Urinary bladder (tissue), 4 donors: ENCODE measurements around the gene CAPNS1. TPM values are rescaled to one million over a fixed set of nuclear protein-coding genes. Genes with fewer than 3 reads are reported as not detected.
"Not testable (repeated sequence)": the region's sequence is repeated elsewhere in the genome, so short reads cannot be mapped to it uniquely, and the experiment has no call there.

Experiments used
- DNase-seq: peaks from one replicate; pipeline ENCODE4 v3.0.0-alpha.2; 2015; ENCODE audit errors: extremely low spot score
- H3K27ac ChIP-seq: one replicate; pipeline ENCODE4 v1.5.1; 2013; ENCODE audit warnings: low read depth, mild to moderate bottlenecking, moderate library complexity
- H3K36me3 ChIP-seq: one replicate; pipeline ENCODE4 v1.6.1; 2013; ENCODE audit warnings: mild to moderate bottlenecking, moderate library complexity; ENCODE audit not compliant: insufficient read depth
- H3K4me1 ChIP-seq: one replicate; pipeline ENCODE4 v1.6.1; 2013; ENCODE audit warnings: mild to moderate bottlenecking, moderate library complexity; ENCODE audit not compliant: insufficient read depth
- H3K4me3 ChIP-seq: one replicate; pipeline ENCODE4 v1.5.1; 2013; ENCODE audit warnings: low read depth, low read length
- WGBS: extraction: QIAGEN DNeasy Blood & Tissue Kit; methylation state at CpG from one replicate; pipeline ENCODE4 v1.1.7; 2013; 5-methylcytosine and 5-hydroxymethylcytosine counted together
- polyA plus RNA-seq: library from polyadenylated mRNA; stranded (reverse); fragments of 200-250 nt; gene quantifications from one replicate; pipeline ENCODE4 v1.2.3, GENCODE V29; 2013
- total RNA-seq: library from RNA; depleted of rRNA; stranded (reverse); fragments of >200 nt; gene quantifications from one replicate; pipeline ENCODE4 v1.2.3, GENCODE V29; 2014
- donor health status: healthy with polysubstance abuse.
- donor health status: healthy.

The CAPNS1 gene
- total and polyA plus RNA-seq, 2 donors: 132 to 665 TPM

DNA sequence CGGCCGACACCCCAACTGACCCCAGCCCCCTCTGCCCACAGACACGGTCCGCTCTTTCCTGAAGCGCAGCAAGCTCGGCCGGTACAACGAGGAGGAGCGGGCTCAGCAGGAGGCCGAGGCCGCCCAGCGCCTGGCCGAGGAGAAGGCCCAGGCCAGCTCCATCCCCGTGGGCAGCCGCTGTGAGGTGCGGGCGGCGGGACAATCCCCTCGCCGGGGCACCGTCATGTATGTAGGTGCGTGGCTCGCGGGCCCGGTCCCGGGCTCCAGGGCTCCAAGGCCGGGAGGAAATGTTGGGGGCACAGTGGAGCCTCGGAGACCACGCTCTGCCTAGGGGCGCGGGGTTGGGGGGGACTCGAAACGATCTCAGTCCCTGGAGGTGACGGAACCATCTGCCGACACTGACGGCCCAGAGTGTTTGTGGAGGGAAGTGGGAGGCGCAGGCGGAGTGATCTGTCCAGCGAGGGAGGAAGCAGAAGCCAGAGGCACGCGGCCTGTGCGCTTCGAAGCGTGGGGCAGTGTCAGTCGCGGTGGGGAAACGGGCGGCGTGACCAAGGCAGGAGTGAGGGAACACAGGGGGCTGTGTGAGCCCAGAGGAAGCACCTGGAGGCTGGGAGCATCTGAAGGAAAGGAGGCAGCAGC is 18.3 kb upstream of the CAPNS1 start:
- 88% methylated on average over 49 of the region's 49 CpGs for WGBS
- H3K4me3 ChIP-seq: no peak overlapping the region
- peaks cover 5% of the 10 kb centered on the region for H3K36me3 ChIP-seq
- no peak for DNase-seq
- no peaks in the 10 kb centered on the region for H3K4me1 ChIP-seq
- H3K27ac ChIP-seq: no peak overlapping the region

DNA sequence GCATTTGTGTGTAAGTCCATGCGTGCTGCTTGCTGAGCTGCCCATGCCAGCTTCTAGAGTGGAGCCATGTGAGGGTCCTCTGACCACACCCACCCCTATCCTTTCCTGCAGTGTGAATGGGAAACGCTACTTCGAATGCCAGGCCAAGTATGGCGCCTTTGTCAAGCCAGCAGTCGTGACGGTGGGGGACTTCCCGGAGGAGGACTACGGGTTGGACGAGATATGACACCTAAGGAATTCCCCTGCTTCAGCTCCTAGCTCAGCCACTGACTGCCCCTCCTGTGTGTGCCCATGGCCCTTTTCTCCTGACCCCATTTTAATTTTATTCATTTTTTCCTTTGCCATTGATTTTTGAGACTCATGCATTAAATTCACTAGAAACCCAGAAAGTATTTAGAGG is 14.3 kb upstream of the CAPNS1 start:
- H3K36me3 ChIP-seq: peaks cover 3% of the 10 kb centered on the region
- H3K4me3 ChIP-seq: no peak overlapping the region
- H3K4me1 ChIP-seq: no peaks in the 10 kb centered on the region
- WGBS: 81% methylated on average over 9 of the region's 9 CpGs
- DNase-seq: no peak
- H3K27ac ChIP-seq: no peak overlapping the region

DNA sequence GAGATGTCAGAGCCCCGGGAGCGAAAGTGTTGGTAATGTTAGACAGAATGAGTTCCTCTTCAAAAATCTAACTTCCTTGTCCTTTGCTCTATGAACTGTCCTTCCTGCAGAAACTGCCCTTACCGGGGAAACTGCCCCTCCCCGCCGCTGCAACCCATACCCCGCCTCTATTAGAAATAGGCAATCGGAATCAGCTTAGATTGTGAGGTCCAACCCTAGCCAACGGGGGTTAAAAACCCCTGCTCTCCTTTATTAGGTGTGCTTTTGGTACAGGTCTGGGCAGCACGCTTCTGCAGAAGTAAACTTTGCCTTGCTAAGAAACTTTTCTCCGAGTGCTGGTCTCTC is 11.5 kb upstream of the CAPNS1 start:
- peak overlapping the region; percentile 22 for H3K4me3 ChIP-seq
- WGBS: 11% methylated on average over 10 of the region's 10 CpGs

DNA sequence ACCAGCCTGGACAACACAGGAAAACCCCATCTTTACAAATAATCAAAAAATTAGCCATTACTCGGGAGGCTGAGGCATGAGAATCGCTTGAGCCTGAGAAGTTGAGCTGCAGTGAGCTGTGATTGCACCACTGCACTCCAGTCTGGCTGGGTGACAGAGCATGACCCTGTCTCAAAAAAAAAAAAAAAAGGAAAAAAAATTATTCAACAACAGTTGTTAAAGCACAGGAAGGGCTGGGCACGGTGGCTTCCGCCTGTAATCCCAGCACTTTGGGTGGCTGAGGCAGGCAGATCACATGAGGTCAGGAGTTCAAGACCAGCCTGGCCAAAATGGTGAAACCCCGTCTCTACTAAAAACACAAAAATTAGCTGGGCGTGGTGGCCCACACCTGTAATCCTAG is 8.6 kb upstream of the CAPNS1 start:
- not testable (repeated sequence) for H3K4me3 ChIP-seq, H3K36me3 ChIP-seq, H3K4me1 ChIP-seq, H3K27ac ChIP-seq, DNase-seq
- 73% methylated on average over 6 of the region's 6 CpGs for WGBS

More for the DNA sequence above, 11.5 kb upstream of the CAPNS1 start:
- Histone ChIP-seq H3K36me3 (peaks cover 3% of the 10 kb centered on the region), H3K27ac (peak overlapping the region; percentile 63), H3K4me1 (peaks cover 3% of the 10 kb centered on the region)
- DNase-seq: no peak

DNA sequence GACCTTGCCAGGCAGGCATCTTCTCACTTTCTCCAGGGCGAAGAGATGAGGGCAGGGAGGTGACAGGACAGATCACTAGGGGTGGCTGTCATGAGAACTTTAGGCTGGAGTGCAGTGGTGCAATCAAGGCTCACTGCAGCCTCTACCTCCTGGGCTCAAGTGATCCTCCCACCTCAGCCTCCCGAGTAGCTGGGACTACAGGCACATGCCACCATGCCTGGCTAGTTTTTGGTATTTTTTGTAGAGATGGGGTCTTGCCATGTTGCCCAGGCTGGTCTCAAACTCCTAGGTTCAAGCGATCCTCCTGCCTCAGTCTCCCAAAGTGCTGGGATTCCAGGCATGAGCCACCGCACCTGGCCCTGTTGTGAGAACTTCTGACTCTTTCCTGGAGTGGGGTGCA is 5.0 kb upstream of the CAPNS1 start:
- 88% methylated on average over 4 of the region's 4 CpGs for WGBS
- not testable (repeated sequence) for DNase-seq, H3K4me1 ChIP-seq, H3K36me3 ChIP-seq, H3K4me3 ChIP-seq, H3K27ac ChIP-seq

DNA sequence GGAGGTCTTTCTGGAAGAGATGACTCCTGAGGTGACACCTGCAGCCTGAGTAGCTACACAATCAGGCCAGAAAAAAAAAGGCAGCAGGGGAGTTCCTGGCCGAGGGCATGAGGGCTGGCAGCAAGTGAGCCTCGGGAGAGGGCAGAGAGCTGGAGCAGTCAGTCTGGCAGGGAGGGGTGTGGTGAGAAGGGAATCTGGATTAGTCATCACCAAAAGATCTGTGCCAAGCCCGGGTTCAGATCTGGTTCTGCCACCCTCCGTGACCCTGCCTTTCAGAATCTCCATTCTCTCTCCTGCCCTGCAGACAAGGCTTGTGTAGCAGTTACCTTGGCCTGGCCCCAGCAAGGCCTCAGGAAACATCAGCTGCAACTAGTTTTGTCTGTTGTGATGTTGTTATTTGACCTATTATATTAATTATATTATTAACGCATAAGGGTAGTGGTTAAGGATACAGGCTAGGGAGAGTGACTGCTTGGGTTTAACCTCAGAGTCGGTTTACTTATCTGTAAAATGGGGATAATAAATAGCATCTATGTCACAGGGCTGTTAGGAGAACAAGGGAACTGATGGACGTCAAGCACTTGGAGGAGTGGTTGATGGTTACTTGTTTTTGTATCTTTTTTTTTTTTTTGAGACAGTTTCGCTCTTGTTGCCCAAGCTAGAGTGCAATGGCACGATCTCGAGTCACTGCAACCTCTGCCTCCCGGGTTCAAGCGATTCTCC is 2.7 kb upstream of the CAPNS1 start:
- peak overlapping the region; percentile 71 for H3K27ac ChIP-seq
- H3K4me3 ChIP-seq: no peak overlapping the region
- 62% methylated on average over 12 of the region's 12 CpGs for WGBS
- DNase-seq: no peak
- H3K36me3 ChIP-seq: no peaks in the 10 kb centered on the region
- H3K4me1 ChIP-seq: no peaks in the 10 kb centered on the region

DNA sequence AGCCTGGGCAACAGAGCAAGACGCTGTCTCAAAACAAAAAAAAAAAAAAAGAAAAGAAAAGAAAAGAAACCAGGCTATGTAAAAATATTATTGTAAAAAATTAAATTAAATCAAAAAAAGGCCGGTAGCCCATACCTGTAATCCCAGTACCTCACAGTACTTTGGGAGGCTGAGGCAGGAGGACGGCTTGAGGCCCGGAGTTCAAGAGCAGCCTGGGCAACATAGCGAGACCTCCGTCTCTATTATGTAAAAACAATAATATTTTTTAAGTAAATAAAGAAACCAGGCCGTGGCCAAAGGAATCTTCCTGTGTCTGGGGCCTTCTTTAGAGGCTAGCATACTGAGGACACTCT is 770 bp upstream of the CAPNS1 start:
- DNase-seq: no peak
- Histone ChIP-seq H3K27ac (peak overlapping the region; percentile 99), H3K36me3 (no peaks in the 10 kb centered on the region), H3K4me1 (no peaks in the 10 kb centered on the region), H3K4me3 (peak overlapping the region; percentile 76)
- 54% methylated on average over 7 of the region's 7 CpGs for WGBS

DNA sequence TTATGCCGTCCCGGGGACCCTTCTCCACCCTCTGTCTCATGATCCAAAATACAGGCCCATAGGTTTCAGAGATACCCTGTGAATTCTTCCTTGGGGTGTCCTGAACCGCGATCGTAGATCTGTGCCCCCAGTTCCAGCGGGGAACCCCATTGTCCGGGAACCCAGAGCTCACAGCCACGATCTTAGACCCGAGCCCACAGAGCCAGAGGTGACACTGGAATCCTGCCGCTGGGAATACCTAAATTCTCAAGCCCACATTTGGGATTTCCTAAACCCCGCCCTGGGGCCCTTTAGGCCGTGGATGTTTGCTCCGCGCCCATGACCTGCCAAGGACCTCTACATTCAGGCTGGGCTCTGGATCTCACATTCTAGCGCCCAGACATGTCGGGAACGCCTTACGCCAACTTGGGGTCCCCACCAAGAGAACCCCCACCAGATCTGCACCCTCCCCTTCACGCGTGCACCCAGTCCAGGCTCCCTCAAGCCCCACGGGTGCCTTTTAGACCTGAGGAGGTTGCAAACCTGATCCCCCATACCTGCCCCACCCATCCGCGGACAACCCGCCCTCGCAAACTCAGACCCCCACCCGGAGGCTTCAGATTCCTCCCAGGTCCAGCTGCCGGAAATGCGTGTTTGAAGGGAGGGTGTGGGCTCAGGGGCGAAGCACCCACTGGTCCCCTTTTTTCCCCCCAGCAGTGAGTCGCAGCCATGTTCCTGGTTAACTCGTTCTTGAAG is 605 bp downstream of the CAPNS1 start:
- no peak for DNase-seq
- peak overlapping the region; percentile 76 for H3K4me3 ChIP-seq
- H3K27ac ChIP-seq: peak overlapping the region; percentile 99
- under 1% methylated on average over 31 of the region's 31 CpGs for WGBS
- H3K4me1 ChIP-seq: no peaks in the 10 kb centered on the region
- H3K36me3 ChIP-seq: no peaks in the 10 kb centered on the region

DNA sequence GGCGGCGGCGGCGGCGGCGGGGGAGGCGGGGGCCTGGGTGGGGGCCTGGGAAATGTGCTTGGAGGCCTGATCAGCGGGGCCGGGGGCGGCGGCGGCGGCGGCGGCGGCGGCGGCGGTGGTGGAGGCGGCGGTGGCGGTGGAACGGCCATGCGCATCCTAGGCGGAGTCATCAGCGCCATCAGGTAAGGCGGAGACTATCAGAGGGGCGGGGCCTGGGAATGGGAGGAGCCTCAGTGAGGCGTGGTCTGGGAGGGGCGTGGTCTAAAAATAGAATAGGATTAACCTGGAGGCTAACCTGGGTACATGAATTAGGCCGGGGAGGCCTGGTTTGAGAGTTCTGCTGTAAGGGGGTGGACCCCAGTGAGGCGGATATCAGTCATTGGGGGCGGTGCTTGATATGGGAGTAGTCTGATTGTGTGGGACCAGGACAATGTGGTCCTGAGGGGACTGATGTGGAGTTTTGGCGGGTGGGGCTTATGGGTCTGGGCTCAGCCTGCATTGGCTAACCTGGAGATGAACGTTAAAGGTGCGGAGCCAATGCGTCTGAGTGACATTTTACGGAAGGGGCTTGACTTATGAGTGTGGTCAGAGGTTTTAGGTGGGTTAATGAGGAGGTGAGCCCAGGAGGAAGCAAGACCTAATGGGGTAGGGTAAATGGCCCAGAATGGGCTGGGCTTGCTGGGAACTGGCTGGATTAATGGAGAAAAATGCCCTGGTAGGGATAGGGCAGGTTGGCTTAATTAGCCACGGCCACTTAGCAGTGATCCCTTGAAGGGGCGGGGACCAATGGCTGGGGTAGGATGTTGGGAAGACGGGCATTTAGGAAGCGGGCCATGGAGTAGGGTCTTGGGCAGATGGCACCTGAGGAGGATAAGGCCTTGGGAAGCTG is 1.4 kb downstream of the CAPNS1 start:
- no peak for DNase-seq
- WGBS: 20% methylated on average over 42 of the region's 42 CpGs
- peak overlapping the region; percentile 99 for H3K27ac ChIP-seq
- H3K4me3 ChIP-seq: peak overlapping the region; percentile 76
- H3K4me1 ChIP-seq: no peaks in the 10 kb centered on the region
- no peaks in the 10 kb centered on the region for H3K36me3 ChIP-seq

DNA sequence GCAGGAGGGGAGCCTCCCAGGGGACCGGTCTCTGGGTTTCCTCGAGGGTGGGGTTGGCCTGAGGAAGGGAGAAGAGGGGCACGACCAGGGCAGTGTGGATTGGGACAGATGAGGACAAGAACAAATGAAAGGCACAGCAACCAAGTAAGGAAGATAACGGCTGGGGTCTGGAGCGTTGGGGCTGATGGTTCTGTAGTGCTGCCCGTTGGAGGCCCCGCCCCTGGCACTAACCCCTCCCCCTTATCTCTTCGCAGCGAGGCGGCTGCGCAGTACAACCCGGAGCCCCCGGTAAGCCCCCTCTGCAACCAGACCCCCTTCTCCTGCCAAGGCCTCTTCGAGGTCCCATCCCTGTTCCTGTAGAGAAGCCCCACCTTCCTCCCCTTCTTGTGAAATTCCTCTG is 2.2 kb downstream of the CAPNS1 start:
- no peaks in the 10 kb centered on the region for H3K36me3 ChIP-seq
- WGBS: 93% methylated on average over 14 of the region's 14 CpGs

DNA sequence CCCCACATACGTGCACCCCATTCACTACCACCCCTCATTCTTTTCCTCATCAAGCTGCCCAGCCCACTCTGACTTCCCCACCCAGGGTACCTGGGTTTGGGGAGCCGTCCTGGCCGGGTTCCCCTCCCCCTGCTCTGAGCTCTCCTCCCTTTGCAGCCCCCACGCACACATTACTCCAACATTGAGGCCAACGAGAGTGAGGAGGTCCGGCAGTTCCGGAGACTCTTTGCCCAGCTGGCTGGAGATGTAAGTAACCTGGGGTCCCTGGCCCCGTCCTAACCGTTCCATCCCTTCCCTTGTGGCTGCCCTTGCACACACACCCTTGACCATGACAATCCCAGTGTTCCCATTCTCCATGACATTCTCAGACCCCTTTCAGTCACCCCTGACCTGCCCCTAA is 2.6 kb downstream of the CAPNS1 start:
- 89% methylated on average over 9 of the region's 9 CpGs for WGBS
- no peaks in the 10 kb centered on the region for H3K4me1 ChIP-seq
- H3K4me3 ChIP-seq: no peak overlapping the region
- no peak overlapping the region for H3K27ac ChIP-seq
- no peak for DNase-seq
- H3K36me3 ChIP-seq: no peaks in the 10 kb centered on the region

More for the DNA sequence above, 2.2 kb downstream of the CAPNS1 start:
- no peaks in the 10 kb centered on the region for H3K4me1 ChIP-seq
- DNase-seq: no peak
- no peak overlapping the region for H3K4me3 ChIP-seq
- no peak overlapping the region for H3K27ac ChIP-seq

DNA sequence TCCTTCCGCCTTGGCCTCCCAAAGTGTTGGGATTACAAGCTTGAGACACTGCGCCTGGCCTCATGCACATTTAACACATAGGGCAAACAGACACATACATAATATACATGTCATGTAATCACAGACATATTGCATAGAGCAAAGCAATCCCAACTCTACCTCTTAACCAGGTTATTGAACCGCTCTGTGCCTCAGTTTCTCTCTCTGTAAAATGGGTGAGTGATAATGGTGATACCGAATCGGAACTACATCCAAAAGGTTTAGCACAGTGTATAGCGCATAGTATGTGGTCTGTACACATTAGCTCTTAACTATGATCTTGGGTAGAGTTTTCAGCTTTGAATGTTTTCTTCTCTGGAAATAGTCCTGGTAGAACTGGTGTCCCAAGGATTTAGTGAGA is 4.8 kb downstream of the CAPNS1 start:
- DNase-seq: no peak
- H3K36me3 ChIP-seq: no peaks in the 10 kb centered on the region
- no peaks in the 10 kb centered on the region for H3K4me1 ChIP-seq
- no peak overlapping the region for H3K27ac ChIP-seq
- H3K4me3 ChIP-seq: no peak overlapping the region
- 96% methylated on average over 6 of the region's 6 CpGs for WGBS

DNA sequence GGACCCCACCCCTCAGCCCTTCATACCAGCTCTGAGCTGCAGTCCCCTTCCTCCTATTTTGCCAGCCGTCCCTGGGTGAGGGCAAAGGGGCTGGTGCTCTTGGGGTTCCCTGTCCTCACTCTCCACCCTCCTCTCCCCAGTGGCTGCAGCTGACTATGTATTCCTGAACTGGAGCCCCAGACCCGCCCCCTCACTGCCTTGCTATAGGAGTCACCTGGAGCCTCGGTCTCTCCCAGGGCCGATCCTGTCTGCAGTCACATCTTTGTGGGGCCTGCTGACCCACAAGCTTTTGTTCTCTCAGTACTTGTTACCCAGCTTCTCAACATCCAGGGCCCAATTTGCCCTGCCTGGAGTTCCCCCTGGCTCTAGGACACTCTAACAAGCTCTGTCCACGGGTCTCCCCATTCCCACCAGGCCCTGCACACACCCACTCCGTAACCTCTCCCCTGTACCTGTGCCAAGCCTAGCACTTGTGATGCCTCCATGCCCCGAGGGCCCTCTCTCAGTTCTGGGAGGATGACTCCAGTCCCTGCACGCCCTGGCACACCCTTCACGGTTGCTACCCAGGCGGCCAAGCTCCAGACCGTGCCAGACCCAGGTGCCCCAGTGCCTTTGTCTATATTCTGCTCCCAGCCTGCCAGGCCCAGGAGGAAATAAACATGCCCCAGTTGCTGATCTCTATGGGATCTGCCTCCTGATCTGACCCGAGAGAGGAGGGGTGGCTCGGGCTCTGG is 10.0 kb downstream of the CAPNS1 start:
- H3K36me3 ChIP-seq: peaks cover 2% of the 10 kb centered on the region
- no peak for DNase-seq
- no peaks in the 10 kb centered on the region for H3K4me1 ChIP-seq
- H3K27ac ChIP-seq: no peak overlapping the region
- H3K4me3 ChIP-seq: no peak overlapping the region
- WGBS: 74% methylated on average over 13 of the region's 13 CpGs
